NCI-H2196 (cell line): ENCODE measurements around the gene SH3BP1.

Experiments used
- DNase-seq: peaks from one replicate; lab custom pipeline; 2025; ENCODE audit not compliant: unreplicated experiment; lab: John Stamatoyannopoulos, UW

Gene SH3BP1

DNA sequence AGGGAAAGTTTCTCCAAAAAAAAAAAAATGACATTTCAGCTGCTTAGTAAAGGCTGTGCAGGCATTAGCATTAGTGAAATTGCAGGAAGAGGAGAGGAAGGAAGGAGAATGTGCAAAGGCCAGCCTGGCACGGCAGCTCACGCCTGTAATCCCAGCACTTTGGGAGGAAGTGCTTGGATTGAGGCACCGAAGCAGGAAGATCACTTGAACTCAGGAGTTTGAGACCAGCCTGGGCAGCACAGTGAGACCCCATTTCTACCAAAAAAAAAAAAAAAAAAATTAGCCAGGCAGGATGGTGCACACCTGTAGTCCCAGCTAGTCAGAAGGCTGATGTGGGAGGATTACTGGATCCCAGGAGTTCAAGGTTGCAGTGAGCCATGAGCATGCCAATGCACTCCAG is 65.2 kb downstream of the SH3BP1 start:
- no peak for DNase-seq

DNA sequence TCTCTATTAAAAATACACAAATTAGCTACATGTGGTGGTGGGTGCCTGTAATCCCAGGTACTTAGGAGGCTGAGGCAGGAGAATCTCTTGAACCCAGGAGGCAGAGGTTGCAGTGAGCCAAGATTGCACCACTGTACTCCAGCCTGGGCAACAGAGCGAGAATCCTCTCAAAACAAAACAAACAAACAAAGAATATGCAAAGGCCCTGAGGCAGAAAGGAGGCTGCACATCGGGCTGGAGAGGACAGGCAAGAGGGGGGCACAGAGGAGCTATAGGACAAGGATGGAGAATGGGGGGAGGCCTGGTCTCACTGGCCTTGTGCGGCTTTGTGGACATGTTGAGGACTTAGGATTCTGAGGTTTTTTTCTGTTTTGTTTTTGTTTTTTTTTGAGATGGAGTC is 65.7 kb downstream of the SH3BP1 start:
- no peak for DNase-seq
